IMR-90 (cell line): ENCODE results near the gene SLC24A3.

Source experiments
- CEBPB ChIP-seq: IDR thresholded peaks from 2 replicates; pipeline ENCODE4 v1.6.1; 2012; ENCODE audit warnings: low read depth, low read length, improper control_type of control experiment
- FOS ChIP-seq: fragments of 150-350 bp; IDR thresholded peaks from 2 replicates; pipeline ENCODE4 v1.6.1; 2016; ENCODE audit warnings: low read depth, low read length
- POLR2A ChIP-seq: IDR thresholded peaks from 2 replicates; pipeline ENCODE4 v1.6.1; 2012; ENCODE audit warnings: mild to moderate bottlenecking, low read depth, low read length
- RCOR1 ChIP-seq: IDR thresholded peaks from 2 replicates; pipeline ENCODE4 v1.6.1; 2012; ENCODE audit warnings: mild to moderate bottlenecking, low read length, improper control_type of control experiment; ENCODE audit not compliant: insufficient replicate concordance
- SMC3 ChIP-seq: fragments of 150-350 bp; IDR thresholded peaks from 2 replicates; pipeline ENCODE4 v1.6.1; 2016; ENCODE audit warnings: low read depth, mild to moderate bottlenecking, antibody characterized with exemption, low read length, moderate library complexity
- USF2 ChIP-seq: fragments of 150-350 bp; IDR thresholded peaks from 2 replicates; pipeline ENCODE4 v1.6.1; 2017; ENCODE audit warnings: mild to moderate bottlenecking, antibody characterized with exemption, low read length, low read depth
- TF ChIP-seq, protein P1 (sequence below): conservative IDR thresholded peaks from 2 replicates; pipeline ENCODE4 v1.5.1; 2012; ENCODE audit warnings: mild to moderate bottlenecking, low read depth, low read length, improper control_type of control experiment

DNA sequence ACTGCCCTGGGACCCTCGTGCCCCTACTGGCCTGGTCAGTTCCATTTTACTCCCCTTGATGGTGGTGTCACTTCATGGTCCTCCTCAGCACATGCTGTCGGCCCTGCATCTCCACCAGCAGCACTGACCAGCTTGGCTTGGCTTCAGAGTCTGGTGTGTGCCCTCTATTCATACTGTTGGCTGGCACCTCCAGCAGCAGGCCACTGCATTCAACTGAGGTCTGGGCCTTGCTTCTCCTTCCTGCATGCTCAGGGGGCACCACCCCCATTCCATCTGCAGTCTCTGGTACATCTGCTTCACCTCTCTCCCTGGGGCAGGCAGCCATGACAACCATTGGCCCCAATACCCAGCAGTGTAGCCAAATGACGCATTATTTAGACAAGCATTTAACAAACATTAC lies 155.9 kb downstream of the SLC24A3 start:
- no peak for TF ChIP-seq POLR2A
- TF ChIP-seq USF2: no peak
- no peak for TF ChIP-seq SMC3
- TF ChIP-seq, protein P1, sequence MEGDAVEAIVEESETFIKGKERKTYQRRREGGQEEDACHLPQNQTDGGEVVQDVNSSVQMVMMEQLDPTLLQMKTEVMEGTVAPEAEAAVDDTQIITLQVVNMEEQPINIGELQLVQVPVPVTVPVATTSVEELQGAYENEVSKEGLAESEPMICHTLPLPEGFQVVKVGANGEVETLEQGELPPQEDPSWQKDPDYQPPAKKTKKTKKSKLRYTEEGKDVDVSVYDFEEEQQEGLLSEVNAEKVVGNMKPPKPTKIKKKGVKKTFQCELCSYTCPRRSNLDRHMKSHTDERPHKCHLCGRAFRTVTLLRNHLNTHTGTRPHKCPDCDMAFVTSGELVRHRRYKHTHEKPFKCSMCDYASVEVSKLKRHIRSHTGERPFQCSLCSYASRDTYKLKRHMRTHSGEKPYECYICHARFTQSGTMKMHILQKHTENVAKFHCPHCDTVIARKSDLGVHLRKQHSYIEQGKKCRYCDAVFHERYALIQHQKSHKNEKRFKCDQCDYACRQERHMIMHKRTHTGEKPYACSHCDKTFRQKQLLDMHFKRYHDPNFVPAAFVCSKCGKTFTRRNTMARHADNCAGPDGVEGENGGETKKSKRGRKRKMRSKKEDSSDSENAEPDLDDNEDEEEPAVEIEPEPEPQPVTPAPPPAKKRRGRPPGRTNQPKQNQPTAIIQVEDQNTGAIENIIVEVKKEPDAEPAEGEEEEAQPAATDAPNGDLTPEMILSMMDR: no peak
- TF ChIP-seq CEBPB: no peak
- no peak for TF ChIP-seq RCOR1
- no peak for TF ChIP-seq FOS
